Measurements from ENCODE around the gene KCNC3.

The KCNC3 gene

GRCh38 chr19:50309396-50310125 is 19.6 kb downstream of the KCNC3 start:
- DNase-seq: no peak

GRCh38 chr19:50308991-50309390 is 20.2 kb downstream of the KCNC3 start:
- no peak for DNase-seq

GRCh38 chr19:50303558-50303957 is 25.6 kb downstream of the KCNC3 start:
- no peak for DNase-seq

- no peak for DNase-seq
These were observed 27.6 kb downstream of the KCNC3 start for GRCh38 chr19:50301607-50301971.

- DNase-seq: no peak
These were observed 28.2 kb downstream of the KCNC3 start for GRCh38 chr19:50300814-50301606.

GRCh38 chr19:50300051-50300450 is 29.1 kb downstream of the KCNC3 start:
- no peak for DNase-seq

- DNase-seq: no peak
These were observed 35.7 kb downstream of the KCNC3 start for GRCh38 chr19:50293263-50294004.

- DNase-seq: no peak
These were observed 36.9 kb downstream of the KCNC3 start for GRCh38 chr19:50292216-50292827.

- no peak for DNase-seq
These were observed 38.4 kb downstream of the KCNC3 start for GRCh38 chr19:50290775-50291174.

GRCh38 chr19:50290011-50290410 is 39.2 kb downstream of the KCNC3 start:
- DNase-seq: no peak

- no peak for DNase-seq
These were observed 40.2 kb downstream of the KCNC3 start for GRCh38 chr19:50288954-50289353.

- no peak for DNase-seq
These were observed 41.8 kb downstream of the KCNC3 start for GRCh38 chr19:50287331-50287730.

- DNase-seq: no peak
These were observed 42.7 kb downstream of the KCNC3 start for GRCh38 chr19:50286443-50286842.

GRCh38 chr19:50285833-50286232 is 43.3 kb downstream of the KCNC3 start:
- no peak for DNase-seq

- no peak for DNase-seq
These were observed 47.7 kb downstream of the KCNC3 start for GRCh38 chr19:50281491-50281890.

GRCh38 chr19:50280983-50281382 is 48.2 kb downstream of the KCNC3 start:
- DNase-seq: no peak

GRCh38 chr19:50280074-50280473 is 49.1 kb downstream of the KCNC3 start:
- DNase-seq: no peak

- DNase-seq: no peak
These were observed 51.1 kb downstream of the KCNC3 start for GRCh38 chr19:50277966-50278580.

- no peak for DNase-seq
These were observed 52.7 kb downstream of the KCNC3 start for GRCh38 chr19:50276370-50277063.

GRCh38 chr19:50275577-50276368 is 53.4 kb downstream of the KCNC3 start:
- DNase-seq: no peak

GRCh38 chr19:50273821-50274220 is 55.4 kb downstream of the KCNC3 start:
- DNase-seq: no peak
